GM18951 (cell line): ENCODE results near the gene MN1.

ENCODE experiments used
- POLR2A ChIP-seq: IDR thresholded peaks from 4 replicates; pipeline ENCODE4 v1.6.1; 2011; ENCODE audit warnings: mild to moderate bottlenecking; ENCODE audit not compliant: insufficient read length, insufficient read depth; ENCODE audit errors: extremely low read depth
- in situ Hi-C: fragments of 300-500 bp; cut with MboI; formaldehyde crosslinking; loops from one replicate; pipeline ENCODE4 v1.12.0; 2022; ENCODE audit warnings: low sequenced_read_pairs, mixed read lengths, inconsistent platforms; ENCODE audit not compliant: unreplicated experiment

Gene MN1

DNA sequence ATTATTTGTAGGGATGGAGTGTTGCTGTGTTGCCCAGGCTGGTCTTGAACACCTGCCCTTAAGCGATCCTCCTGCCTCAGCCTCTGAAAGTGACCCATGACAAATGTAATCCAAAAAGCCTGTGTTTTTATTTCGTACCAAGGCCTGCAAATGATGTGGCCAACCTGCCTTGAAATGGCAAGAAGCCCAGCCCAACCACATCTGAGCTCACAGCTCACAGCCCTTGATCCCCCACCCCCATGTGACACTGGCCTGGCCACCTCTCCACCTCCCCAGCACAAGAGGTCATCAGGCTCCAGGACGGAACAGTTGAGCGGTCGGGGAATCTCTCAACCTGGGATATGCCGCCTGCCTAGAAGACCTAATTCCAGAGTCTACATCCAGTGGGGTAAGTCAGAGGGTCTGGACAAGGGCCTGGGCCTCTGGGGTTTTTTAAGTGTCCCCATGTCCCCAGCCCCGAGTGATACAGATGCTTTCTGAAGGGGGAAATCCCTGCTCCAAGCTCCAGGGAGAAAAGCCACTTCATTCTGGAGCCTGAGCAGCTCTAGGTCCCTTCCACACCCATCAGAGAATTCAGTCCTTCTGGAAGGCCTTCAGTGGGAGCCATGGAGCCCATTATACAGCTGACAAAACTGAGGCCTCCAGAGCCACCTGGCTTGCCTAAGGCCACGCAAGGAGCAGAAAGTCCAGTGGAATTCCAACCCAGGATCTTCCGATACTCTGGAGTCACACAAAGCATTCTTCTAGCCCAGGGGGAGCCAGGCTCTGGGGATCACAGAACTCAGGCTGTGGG, 70.7 kb downstream of the MN1 start:
- in situ Hi-C loops: no loop called here
- no peak for TF ChIP-seq POLR2A

DNA sequence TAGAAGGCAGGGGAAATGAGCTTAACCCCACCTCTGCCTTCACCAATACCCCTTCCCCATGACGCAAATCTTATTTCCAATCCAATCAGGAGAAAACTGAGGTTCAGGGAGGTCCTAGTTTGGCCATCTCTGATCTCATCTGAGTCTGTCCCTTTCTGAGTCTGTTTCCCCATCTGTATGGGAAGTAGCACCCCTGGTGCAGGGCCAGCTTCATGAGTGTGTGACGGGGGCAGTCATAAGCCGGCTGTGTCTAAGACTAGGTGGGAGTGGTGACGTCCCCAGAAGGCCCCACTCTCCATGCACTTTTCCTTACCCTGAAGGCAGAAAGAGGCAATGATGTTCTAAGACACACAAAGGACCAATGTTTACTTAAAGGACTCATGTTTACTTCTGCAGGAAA, 72.3 kb downstream of the MN1 start:
- in situ Hi-C loops: no loop called here
- no peak for TF ChIP-seq POLR2A

DNA sequence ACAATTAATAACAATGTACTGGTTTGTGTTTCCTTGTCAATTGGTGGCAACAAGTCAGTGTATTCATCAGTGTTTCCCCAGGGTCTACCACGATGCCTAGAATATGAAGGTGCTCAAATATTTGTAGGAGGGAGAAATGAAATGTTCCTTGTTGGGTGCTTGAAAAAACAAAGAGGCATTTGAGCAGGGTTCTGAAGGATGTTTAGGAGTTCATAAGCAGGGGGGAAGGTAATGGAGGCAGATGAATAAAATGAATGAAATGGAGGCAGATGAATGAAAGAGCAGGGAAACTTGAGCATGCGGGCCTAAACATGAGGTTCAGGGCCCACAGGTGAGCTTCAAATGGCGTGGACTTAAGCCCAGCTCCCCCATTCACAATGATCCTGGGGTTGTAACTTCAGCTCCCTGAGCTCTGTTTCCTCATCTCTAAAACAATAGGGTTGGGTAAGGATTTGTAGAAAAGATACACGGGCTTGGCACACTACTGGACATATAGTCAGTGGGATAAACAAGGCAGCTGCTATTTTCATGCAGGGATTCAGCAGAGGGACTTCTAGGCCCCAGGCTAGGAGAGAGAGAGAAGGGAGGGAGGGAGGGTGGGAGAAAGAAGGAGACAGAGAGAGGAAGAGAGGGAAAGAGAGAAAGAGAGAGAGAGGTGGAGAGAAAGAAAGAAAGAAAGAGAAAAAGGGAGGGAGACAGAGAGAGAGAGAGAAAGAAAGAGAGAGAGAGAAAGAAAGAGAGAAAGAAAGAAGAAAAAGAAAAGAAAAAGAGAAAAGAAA, 73.7 kb downstream of the MN1 start:
- no peak for TF ChIP-seq POLR2A
- in situ Hi-C loops: no loop called here

DNA sequence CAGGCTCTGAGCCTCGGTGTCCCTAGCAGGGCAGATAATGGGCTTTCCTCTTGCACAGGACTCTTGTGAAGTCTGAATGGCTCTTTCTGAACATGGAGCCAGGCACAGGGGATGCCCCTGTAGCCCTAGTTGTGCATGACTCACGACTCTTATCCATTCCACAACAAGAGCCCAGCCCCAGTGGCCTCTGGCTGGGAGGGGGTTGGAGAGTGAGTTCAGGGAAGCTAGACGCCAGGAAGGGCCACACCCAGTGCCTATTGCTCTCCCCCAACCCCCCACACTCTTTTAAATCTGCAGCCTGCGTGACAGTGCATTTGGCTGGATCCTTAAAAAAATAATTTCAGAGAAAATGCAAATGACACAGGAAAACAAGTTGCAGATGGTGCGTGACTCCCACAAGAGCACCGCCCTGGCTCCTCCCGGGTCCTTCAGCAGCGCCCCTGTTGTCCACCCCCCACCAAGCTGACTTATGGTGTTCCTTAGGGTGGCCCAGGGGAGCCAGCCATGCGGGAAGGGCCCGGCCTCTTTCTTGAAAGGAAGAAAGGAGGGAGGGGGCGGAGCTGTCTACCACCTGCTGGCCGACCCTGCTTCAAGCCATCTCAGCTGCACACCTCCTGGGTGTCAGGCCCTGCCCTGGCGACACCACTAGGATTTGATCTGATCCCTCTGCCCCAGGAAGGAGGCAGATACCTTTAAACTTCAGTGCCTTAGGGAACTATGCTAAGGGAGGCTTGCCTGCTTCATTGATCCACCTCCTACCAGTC, 74.7 kb downstream of the MN1 start:
- in situ Hi-C loops: no loop called here
- TF ChIP-seq POLR2A: no peak

DNA sequence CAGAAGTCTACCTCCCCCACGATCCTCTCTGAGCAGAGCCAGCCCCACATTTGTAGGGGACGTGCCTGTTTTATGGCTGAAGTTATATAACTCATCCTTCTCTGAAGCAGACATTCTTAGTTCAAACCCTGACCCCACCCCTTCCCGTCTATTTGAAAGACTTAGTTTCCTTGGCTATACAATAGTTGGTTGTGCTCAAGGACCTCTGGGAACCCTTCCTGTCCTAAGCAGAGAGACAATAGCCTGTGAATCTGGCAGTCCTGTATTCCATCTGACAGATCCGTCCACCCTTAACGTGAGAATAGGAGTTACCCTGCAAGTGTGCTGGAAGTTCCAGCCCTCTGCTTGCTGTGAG, 75.2 kb downstream of the MN1 start:
- in situ Hi-C loops: no loop called here
- TF ChIP-seq POLR2A: no peak

DNA sequence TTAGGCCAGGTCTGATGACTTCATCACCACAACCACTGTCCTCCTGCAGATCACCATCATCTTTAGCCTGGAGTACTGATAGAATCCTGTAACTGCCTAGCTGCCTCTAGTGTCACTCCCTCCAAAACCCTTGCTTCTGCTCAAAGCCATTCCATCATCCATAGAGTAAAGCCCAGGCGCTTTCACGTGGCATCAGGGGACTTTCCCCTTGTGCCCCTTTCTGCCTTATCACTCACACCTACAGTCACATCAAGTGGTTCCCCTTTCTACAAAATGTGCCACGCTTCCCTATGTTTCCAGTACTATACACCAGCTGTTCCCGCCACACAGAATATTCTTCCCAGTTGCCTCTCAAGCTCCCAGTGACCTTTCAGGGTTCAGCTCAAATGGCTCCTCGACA, 75.9 kb downstream of the MN1 start:
- in situ Hi-C loops: no loop called here
- TF ChIP-seq POLR2A: no peak

DNA sequence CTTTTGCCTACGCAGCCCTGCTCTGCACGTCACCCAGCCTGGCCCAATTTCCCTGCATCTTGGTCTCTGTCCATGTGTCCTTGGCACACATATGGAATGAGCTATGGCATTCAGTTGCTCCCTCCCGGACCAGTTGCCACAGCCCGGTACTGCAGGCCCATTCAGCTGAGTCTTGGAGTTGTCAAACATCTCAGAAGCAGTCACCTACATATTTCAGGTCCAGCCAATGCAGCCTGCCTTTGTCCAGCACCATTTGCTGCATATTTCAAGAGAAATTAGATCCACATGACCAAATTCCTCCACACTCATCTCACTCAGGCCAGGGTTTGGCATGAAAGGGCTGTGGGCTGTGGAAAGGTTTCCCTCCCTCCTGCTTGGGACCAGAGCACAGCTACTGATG, 76.8 kb downstream of the MN1 start:
- in situ Hi-C loops: no loop called here
- TF ChIP-seq POLR2A: no peak

DNA sequence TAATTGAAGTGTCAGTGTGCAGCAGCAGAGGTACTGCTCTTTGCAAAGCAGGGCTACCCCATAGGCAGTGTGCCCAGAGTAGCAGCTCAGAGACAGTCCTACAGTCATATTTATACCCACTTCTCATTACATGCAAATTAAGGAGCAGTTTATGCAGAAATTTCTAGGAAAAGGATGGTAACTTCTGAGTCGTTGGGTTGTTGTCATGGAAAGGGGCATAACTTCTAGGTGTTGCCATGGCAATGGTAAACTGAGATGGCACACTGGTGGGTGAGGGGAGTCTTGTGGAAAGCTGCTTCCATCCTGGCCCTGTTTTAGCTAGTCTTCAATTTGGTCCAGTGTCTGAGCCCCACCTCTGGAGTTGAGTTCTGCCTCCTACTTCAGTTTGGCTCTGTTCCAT, 77.4 kb downstream of the MN1 start:
- TF ChIP-seq POLR2A: no peak
- in situ Hi-C loops: no loop called here

DNA sequence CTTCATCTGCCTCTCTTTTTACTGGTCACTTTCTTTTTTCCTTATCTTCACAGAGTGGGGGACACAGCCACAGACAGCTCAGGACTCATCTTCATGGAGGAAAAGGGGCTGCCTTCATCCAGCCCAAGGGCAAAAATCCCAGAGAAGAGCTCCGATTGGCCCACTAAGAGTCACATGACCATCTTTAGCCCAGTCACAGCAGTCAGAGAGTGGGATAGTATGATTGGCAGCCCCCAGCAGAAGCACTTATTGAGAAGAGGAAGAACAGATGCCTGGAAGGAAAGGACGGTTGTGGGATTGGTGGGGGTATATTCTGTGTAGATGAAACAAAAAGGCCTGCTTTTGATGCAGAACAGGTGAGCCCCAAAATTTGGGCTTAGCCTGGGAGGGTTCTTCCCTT, 77.8 kb downstream of the MN1 start:
- in situ Hi-C loops: no loop called here
- TF ChIP-seq POLR2A: no peak

DNA sequence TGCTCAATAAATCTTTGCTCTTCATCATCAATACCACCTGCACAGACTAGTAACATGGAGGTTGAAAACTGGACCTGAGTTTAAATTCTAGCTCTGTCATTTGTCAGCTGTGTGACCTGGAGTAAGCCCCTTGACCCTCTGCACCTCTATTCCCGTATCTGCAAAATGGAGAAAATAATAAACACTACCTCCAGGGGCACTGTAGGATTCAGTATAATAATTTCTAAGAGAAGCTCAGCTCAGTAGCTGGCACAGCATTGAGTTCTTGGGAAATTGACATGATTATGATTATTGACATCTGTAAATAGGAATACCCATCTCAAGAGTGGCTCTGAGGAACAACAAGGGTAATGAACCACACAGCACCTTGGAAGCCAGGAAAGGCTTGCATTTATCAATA, 78.4 kb downstream of the MN1 start:
- in situ Hi-C loops: no loop called here

DNA sequence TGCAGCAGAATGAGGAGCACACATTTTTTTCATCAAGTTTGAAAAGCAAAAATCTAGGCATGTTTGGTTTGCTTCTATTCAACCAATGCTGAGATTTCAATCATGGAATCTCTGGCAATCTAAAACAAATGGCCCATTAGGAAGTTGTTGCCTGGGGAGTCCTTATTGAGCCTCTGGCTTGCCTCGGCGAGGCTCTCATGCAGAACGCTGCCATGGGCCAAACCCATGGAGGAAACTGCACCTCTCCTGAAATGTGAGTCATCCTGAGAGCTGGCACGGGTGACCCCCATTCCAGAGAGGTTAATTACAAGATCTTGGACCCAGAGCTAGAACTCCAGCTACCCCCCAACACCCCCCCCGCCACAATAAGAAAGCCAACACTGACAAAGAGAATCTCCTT, 80.7 kb downstream of the MN1 start:
- in situ Hi-C loops: no loop called here
- no peak for TF ChIP-seq POLR2A

More for the DNA sequence above, 78.4 kb downstream of the MN1 start:
- no peak for TF ChIP-seq POLR2A

DNA sequence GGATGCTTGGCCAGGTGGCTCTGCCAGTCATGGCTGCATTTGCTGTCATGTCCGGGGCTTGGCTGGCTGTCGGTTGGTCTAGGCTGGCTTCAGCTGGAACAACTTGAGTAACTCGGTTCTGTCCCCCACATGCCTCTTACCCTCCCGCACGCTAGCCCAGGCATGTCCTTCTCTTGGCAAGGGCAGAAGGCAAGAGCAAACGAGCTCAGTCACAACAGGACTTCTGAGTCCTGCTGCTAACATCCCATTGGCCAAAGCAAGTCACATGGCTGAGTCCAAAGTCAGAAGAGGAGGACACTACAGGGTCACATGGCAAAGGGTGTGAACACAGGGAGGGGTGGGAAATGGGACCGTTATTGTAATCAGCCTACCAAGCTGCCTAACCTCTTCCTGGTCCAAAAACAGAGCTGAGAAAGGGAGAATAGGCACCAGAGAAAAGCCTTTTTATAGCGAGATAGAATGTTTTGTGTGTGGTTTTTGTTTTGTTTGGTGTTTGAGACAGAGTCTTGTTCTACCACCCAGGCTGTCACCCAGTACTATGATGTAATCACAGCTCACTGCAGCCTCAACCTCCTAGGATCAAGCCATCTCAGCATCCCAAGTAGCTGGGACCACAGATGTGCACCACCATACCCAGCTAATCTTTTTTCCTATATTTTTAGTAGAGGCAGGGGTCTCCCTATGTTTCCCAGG, 81.9 kb downstream of the MN1 start:
- TF ChIP-seq POLR2A: no peak
- in situ Hi-C loops: no loop called here

DNA sequence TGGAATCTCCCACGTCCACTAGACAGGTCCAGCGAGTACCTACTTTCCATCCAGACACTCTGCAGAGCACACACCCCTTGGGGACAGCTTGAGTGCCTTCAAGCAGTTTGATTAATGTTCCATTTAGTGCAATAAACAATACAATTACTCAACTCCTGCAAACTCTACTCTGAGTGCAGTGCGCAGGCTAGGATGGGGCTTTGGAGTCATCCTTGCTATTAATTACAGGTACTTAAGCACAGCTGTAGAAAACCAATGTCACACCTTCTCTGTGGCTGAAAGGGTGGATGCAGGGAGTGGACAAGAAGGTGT, 82.6 kb downstream of the MN1 start:
- in situ Hi-C loops: no loop called here
- no peak for TF ChIP-seq POLR2A

DNA sequence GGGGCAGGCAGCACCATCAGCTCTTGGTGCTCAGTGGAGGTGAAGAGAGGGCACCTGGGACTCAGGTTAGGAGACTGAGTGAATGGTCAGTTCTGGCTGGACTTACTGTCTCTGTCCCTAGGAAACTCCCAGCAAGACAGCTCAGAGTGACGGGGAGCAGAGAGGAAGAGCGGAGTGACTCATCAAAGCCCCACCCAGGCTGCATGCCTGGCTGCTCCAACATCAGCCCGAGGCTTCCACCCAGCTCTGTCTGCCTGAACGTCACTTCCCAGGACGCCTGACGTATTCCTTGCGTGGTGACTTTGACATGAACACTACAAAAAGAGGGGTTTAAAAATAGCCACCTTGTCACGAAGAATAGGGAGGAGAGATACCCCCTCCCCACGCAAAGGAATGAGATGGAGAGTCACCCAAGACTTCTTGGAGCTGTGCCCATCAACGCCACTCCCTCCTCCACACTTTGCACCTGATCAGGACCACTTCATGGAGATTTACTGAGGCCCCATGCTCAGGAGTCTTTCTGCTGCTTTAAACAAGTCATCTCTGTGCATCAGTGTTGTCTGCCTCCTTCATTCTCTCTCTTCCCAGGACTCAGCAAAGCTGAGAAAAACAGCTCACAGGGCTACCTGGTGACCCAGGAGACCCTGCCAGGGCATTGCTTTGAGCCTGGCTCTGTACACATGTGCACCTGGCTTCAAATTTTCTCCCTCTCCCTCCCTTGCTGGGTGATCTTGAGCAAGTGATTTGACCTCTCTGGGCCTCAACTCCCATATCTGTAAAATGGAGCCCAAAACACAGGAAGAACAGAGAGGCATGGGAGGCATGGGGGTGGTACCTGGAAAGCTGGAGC, 83.1 kb downstream of the MN1 start:
- TF ChIP-seq POLR2A: no peak
- in situ Hi-C loops: no loop called here
